HG02571 (cell line): ENCODE results near the gene GSTT4.
"Not testable (repeated sequence)": the region's sequence is repeated elsewhere in the genome, so short reads cannot be mapped to it uniquely, and the experiment has no call there.

Experiments
- ATAC-seq: cut with Tn5 transposase; IDR thresholded peaks from one replicate; pipeline ENCODE4 v1.9.1; 2021; ENCODE audit warnings: mild to moderate bottlenecking, moderate library complexity; ENCODE audit not compliant: unreplicated experiment

GSTT4 gene

DNA sequence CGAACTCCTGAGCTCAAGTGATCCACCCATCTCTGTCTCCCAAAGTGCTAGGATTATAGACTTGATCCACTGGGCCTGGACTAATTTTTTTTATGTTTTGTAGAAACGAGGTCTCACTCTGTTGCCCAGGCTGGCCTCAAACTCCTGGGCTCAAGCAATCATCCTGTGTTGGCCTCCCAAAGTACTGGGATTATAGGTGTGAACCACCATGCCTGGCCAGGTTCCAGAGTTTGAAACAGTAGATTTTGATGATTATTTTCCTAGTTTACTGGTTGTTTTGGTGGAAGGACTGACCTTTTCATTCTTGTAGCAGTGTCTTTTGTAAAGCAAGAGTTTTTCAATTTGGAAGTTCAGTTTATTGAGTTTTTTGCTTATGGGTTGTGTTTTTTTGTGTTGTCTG lies 20.8 kb upstream of the GSTT4 start:
- no peak for ATAC-seq

DNA sequence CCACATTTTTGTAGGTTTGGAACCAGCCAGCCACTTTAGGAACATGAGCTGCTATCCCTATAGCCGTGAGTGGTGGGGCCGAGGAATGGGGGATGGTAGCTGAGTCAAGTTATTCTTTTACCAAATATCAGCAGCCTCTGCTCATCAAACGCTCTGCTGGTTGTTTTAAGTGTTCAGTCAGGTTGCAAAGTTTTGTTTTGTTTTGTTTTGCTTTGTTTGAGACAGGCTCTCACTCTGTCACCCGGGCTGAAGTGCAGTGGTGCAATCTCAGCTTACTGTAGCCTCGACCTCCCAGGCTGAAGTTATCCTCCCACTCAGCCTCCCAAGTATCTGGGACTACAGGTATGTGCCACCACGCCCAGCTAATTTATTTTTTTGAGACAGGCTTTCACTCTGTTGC lies 20.2 kb upstream of the GSTT4 start:
- no peak for ATAC-seq

- no peak for ATAC-seq
Observed at GRCh38 chr22:24024354-24024753, 19.1 kb upstream of the GSTT4 start.

- no peak for ATAC-seq
Observed at GRCh38 chr22:24023204-24023789, 18.0 kb upstream of the GSTT4 start.

DNA sequence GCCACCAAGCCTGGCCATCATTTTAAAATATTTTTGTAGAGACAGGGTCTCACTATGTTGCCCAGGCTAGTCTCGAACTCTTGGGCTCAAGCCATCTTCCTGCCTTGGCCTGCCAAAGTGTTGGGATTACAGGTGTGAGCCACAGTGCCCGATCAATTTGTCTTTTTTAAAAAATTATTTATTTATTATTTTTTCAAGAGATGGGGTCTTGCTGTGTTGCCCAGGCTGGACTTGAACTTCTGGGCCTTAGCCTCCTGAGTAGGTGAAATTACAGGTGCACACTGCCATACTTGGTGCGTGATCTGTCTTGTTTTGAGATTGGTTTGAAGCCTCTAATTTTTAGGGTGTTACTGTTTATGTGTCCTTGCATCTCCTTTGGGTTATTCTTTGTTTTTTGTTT lies 16.1 kb upstream of the GSTT4 start:
- ATAC-seq = no peak

DNA sequence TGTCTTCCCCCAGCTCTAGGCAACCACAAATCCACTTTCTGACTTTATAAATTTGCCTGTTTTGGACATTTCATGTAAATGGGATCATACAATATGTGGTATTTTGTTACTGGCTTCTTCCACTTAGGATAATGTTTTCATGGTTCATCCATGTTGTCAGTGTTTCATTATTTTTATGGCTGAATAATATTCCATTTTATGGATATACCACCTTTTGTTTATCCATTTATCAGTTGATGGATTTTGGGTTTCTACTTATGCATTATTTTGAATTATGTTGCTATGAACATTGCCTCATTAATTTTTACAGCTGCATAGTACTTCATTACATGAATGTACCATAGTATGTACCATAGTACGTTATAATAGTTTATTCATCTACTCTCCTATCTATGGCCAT lies 10.9 kb upstream of the GSTT4 start:
- no peak for ATAC-seq

GRCh38 chr22:24011735-24012068 lies 6.4 kb upstream of the GSTT4 start:
- ATAC-seq = no peak

DNA sequence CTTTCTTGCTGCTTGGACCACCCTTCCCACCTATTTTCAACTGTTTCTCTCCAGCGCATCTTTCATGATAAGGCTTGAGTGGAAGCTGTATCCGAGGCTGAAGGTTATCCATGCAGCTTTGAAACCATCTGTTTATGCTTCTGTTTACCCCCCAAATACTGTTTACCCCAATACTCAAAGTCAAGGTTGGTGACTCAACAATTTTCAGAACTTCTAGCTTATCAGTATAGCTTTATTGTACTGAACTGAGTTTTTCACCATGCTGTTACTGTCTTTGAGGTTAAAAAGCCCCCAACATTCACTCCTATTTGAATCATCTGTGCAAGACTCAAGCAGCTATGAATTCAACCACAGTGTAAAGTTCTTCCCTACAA lies 4.8 kb upstream of the GSTT4 start:
- no peak for ATAC-seq

- ATAC-seq = no peak
Observed at GRCh38 chr22:24009227-24010017, 4.2 kb upstream of the GSTT4 start.

DNA sequence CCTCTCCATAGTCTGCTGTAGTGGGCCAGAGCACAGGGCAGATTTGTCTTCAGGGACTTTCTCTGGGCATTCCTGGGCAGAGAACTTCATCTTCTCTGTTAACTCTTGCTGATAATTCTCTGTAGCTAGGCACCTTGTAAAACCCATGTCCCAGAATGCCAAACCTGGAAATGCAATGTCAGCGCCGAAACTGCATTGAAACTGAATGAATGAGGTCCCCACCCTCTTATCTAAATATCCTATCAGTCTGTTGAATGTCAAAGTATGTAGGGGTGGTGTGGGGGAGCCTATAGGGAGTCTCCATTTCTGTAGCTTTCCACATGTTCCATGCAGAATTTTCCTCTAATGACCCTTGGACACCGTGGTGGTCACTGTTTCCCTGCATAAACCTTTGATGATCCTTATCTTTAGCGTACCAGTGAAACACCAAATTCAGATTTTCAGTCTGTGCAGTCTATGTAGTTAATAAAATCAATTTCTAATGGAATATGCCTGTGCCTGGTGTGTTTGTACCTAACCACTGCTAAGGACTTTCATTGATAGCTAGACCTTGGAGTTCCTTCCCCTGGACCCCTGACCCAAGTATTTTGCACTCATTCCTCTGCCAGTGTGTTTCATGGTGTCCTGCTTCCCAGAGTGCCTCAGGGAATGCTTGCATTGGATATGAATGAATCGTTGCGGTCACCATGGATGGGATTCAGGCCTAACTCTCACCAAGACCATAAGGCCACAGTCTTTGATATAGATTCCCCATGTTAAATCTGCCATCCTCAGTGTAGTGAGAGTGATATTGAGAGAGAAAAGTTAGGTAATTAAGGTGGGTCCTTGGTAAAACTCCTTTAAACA lies 3.4 kb upstream of the GSTT4 start:
- no peak for ATAC-seq

DNA sequence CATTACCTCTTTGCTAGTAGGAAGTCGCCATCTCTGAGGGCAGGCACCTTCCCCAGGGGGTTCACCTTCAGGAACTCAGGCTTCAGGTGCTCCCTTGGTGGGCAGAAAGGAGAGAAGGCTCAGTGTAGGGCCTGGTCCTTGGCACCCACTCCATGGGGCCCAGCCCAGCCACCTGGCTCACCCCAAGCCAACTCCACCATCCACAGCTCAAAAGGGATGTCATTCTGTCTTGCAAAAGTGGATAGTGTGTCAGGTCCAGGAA lies 2.7 kb upstream of the GSTT4 start:
- no peak for ATAC-seq

DNA sequence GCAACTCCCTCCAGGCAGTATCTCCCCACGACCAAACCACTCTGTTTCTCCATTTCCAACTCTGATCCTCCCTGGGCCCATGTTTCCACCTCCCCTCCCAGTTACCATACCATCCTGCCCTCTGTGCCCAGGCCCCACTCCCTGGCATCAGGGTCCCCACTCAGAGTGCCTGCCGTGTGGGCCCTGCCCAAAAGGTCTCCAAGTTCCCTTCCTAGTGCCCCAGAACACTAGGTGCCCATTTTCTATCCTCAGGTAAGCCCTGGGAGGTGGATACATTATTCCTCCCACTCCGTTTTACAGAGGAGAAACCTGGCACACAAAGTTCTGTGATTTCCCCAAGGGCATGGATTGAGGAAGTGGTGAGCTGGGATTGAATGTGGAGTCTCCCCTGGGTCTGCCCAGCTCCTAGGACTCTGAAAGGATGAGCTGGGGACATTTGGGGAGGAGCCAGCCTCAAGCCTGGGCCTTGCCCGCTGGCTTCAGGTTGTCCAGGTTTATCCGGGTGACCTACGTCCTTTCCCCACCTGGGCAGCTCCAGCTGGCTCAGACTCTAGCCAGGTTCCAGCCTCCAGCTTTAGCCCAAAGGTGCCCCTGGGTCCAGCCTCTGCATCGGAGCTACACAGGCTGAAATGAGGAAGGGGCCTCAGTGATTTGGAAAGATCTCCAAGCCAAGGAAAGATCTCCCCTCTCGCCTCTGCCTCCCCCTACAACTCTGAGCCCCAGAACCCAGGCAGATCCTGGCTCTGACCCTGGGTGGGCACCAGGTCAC lies 2.2 kb upstream of the GSTT4 start:
- no peak for ATAC-seq

DNA sequence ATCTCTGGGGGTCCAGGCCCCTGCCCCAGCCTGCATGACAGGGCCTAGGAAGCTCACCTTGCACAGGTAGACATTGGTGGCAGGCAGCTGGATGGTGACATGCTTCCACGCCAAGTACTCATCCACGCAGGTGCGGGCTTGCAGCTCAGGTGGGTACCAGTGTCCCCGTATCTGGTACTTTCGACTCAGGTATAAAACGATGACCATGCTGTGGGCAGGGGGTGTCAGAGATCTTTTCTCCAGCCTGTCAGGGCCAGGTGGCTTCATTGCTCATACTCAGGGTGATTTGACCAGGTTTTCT lies 1.6 kb upstream of the GSTT4 start:
- no peak for ATAC-seq

- ATAC-seq = no peak
Observed at GRCh38 chr22:24006207-24006913, 1.1 kb upstream of the GSTT4 start.

DNA sequence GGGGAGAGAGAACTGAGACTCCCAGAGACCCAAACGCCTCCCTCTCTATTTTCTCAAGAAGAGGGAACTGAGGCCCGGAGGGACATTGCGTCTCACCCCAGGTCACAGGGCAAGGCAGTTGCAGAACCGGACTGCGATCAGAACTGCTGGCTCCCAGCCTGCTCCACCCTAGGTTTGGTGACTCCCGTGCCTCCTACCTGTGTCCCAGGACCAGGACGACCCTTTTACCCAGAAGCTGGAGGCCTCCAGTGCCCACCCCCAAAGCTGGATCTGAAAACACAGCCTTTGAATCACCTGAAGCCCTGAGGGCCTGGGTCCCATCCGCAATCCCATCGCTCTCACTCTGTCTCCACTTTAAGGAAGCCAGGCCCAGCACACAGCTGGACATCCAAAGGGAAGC lies 1.4 kb downstream of the GSTT4 start:
- ATAC-seq = no peak

DNA sequence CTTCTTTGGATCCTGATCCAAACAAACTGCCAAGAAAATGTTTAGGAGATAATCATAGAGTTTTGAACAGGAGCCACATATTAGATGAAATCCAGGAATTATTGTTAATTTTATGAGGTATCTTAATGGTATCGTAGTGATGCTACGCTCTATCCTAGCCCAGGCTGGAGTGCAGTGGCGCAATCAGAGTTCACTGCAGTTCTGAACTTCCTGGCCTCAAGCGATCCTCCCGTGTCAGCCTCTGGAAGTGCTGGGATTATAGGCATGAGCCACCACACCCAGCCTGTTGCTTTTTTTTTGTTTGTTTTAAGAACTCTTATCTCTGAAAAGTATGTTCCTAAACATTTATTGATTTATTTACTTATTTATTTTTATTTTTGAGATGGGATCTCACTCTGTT lies 2.4 kb downstream of the GSTT4 start:
- no peak for ATAC-seq

- no peak for ATAC-seq
Observed at GRCh38 chr22:24002272-24002671, 3.0 kb downstream of the GSTT4 start.

- ATAC-seq = no peak
Observed at GRCh38 chr22:24001314-24001713, 3.9 kb downstream of the GSTT4 start.

DNA sequence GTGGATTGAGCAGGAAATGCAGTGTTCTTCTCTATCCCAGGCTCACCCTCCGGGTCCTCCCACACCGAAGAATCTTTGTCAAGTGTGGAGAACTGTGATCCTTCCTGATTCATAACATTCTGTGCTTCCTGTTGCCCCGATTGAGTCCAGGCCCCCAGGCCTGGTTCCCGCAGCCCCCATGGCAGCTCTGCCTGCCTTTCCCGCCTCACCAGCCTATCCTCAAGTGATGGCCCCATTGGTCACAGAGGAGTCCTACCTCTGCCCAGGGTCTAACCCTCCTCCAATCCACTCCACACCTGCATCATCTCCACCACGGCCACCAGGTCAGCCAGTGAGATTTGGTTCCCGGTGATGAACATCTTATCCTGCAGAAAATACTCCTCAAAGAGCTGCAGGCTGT lies 5.5 kb downstream of the GSTT4 start:
- ATAC-seq = not testable (repeated sequence)

DNA sequence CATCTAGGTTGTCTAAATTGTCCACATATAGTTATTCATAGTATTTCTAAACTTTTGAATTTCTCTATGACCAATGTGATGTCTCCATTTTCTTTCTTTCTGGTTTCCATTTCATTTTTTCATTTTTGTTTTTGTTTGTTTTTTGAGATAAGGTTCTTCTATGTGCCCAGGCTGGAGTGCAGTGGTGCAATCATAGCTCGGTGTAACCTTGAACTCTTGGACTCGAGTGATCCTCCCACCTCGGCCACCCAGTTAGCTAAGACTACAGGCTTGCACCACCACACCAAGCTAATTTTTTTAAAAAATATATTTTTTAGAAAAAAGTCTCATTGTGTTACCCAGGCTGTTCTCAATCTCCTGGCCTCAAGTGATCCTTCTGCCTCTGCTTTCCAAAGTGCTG lies 8.2 kb downstream of the GSTT4 start:
- ATAC-seq = no peak

GRCh38 chr22:23993581-23994177 lies 11.6 kb downstream of the GSTT4 start:
- ATAC-seq = not testable (repeated sequence)
